H9 (cell line): ENCODE results near the gene GIPC2. TPM values are rescaled to one million over a fixed set of nuclear protein-coding genes. Genes with fewer than 3 reads are reported as not detected.

Experiments
- DNase-seq: peaks from one replicate; pipeline ENCODE4 v3.0.0-alpha.2; 2017
- H2AFZ ChIP-seq: one replicate; pipeline ENCODE4 v1.6.1; 2013; ENCODE audit warnings: mild to moderate bottlenecking, low read length, control low read depth, moderate library complexity
- H2AK5ac ChIP-seq: 2 replicates; pipeline ENCODE4 v1.6.1; 2013; ENCODE audit warnings: low read length, control low read depth, mixed read lengths; ENCODE audit not compliant: insufficient read length
- H2BK120ac ChIP-seq: one replicate; pipeline ENCODE4 v1.6.1; 2013; ENCODE audit warnings: low read depth, mild to moderate bottlenecking, low read length, control low read depth, inconsistent platforms; ENCODE audit not compliant: poor library complexity, severe bottlenecking
- H2BK12ac ChIP-seq: 2 replicates; pipeline ENCODE4 v1.6.1; 2013; ENCODE audit warnings: low read length, control low read depth, mixed read lengths, low read depth; ENCODE audit not compliant: insufficient read length
- H2BK15ac ChIP-seq: 2 replicates; pipeline ENCODE4 v1.6.1; 2013; ENCODE audit warnings: low read depth, low read length, control low read depth
- H2BK20ac ChIP-seq: one replicate; pipeline ENCODE4 v1.6.1; 2013; ENCODE audit warnings: low read depth, mild to moderate bottlenecking, low read length, control low read depth, inconsistent platforms; ENCODE audit not compliant: poor library complexity, severe bottlenecking
- H2BK5ac ChIP-seq: 2 replicates; pipeline ENCODE4 v1.6.1; 2013; ENCODE audit warnings: low read length, control low read depth, mixed read lengths; ENCODE audit not compliant: insufficient read length
- H3K14ac ChIP-seq: 2 replicates; pipeline ENCODE4 v1.6.1; 2013; ENCODE audit warnings: low read length, control low read depth; ENCODE audit not compliant: insufficient read depth
- H3K18ac ChIP-seq: 2 replicates; pipeline ENCODE4 v1.6.1; 2013; ENCODE audit warnings: low read depth, mild to moderate bottlenecking, mixed read lengths, low read length, control low read depth; ENCODE audit not compliant: insufficient read length
- H3K23ac ChIP-seq: 2 replicates; pipeline ENCODE4 v1.6.1; 2013; ENCODE audit warnings: low read length, control low read depth, mixed read lengths, low read depth; ENCODE audit not compliant: insufficient read length
- H3K23me2 ChIP-seq: 2 replicates; pipeline ENCODE4 v1.6.1; 2013; ENCODE audit warnings: low read depth, mild to moderate bottlenecking, mixed read lengths, low read length, control low read depth; ENCODE audit not compliant: insufficient read length, poor library complexity, severe bottlenecking
- H3K27ac ChIP-seq: 2 replicates; pipeline ENCODE4 v1.5.1; 2013; ENCODE audit warnings: low read length, control low read depth, mixed read lengths, low read depth; ENCODE audit not compliant: insufficient read length
- H3K27me3 ChIP-seq: 2 replicates; pipeline ENCODE4 v1.6.1; 2013; ENCODE audit warnings: low read length, control low read depth, inconsistent platforms; ENCODE audit not compliant: insufficient read depth
- H3K4ac ChIP-seq: 2 replicates; pipeline ENCODE4 v1.6.1; 2013; ENCODE audit warnings: low read depth, mild to moderate bottlenecking, control low read depth, inconsistent platforms, low read length, moderate library complexity
- H3K4me1 ChIP-seq: 2 replicates; pipeline ENCODE4 v1.6.1; 2013; ENCODE audit warnings: low read length, control low read depth, inconsistent platforms; ENCODE audit not compliant: insufficient read depth
- H3K4me2 ChIP-seq: 2 replicates; pipeline ENCODE4 v1.6.1; 2013; ENCODE audit warnings: low read length, control low read depth, mixed read lengths; ENCODE audit not compliant: insufficient read length, insufficient read depth
- H3K56ac ChIP-seq: 2 replicates; pipeline ENCODE4 v1.6.1; 2013; ENCODE audit warnings: low read depth, mild to moderate bottlenecking, mixed read lengths, low read length, control low read depth; ENCODE audit not compliant: insufficient read length
- H3K79me1 ChIP-seq: 2 replicates; pipeline ENCODE4 v1.6.1; 2013; ENCODE audit warnings: low read depth, mild to moderate bottlenecking, moderate library complexity, low read length, control low read depth, inconsistent platforms; ENCODE audit not compliant: insufficient read depth, poor library complexity, severe bottlenecking
- H3K79me2 ChIP-seq: 2 replicates; pipeline ENCODE4 v1.6.1; 2013; ENCODE audit warnings: low read length, control low read depth, inconsistent platforms; ENCODE audit not compliant: insufficient read depth
- H3K9ac ChIP-seq: 2 replicates; pipeline ENCODE4 v1.6.1; 2013; ENCODE audit warnings: low read length, control low read depth, mixed read lengths; ENCODE audit not compliant: insufficient read length; ENCODE audit errors: extremely low read depth
- H3K9me3 ChIP-seq: one replicate; pipeline ENCODE4 v1.6.1; 2013; ENCODE audit warnings: low read depth, low read length, inconsistent platforms; ENCODE audit not compliant: control insufficient read depth
- H3T11ph ChIP-seq: one replicate; pipeline ENCODE4 v1.6.1; 2013; ENCODE audit warnings: mild to moderate bottlenecking, low read length, control low read depth, inconsistent platforms
- H4K20me1 ChIP-seq: one replicate; pipeline ENCODE4 v1.6.1; 2013; ENCODE audit not compliant: control insufficient read depth, insufficient read length, insufficient read depth
- H4K5ac ChIP-seq: 2 replicates; pipeline ENCODE4 v1.6.1; 2013; ENCODE audit warnings: low read depth, mild to moderate bottlenecking, mixed read lengths, low read length, control low read depth; ENCODE audit not compliant: insufficient read length
- H4K8ac ChIP-seq: replicated peaks from 2 replicates; pipeline ENCODE4 v1.6.1; 2013; ENCODE audit warnings: low read length, control low read depth, mixed read lengths, low read depth; ENCODE audit not compliant: insufficient read length
- H4K91ac ChIP-seq: 2 replicates; pipeline ENCODE4 v1.6.1; 2013; ENCODE audit warnings: low read depth, mild to moderate bottlenecking, moderate library complexity, mixed read lengths, low read length, control low read depth; ENCODE audit not compliant: insufficient read length
- H3K27ac Mint-ChIP-seq, 3 experiments: 2 replicates in 2 of 3; 3 replicates in 1 of 3; pipeline ENCODE4 v1.8.0; 2020 to 2021; ENCODE audit warnings: mixed read lengths in 3 of 3, mild to moderate bottlenecking in 1 of 3, moderate library complexity in 1 of 3
- H3K27me3 Mint-ChIP-seq: 2 replicates; pipeline ENCODE4 v1.8.0; 2021; ENCODE audit warnings: low read depth, mild to moderate bottlenecking, moderate library complexity, mixed read lengths
- H3K36me3 Mint-ChIP-seq, 3 experiments: 2 replicates in 2 of 3; 3 replicates in 1 of 3; pipeline ENCODE4 v1.8.0; 2020 to 2021; ENCODE audit warnings: low read depth in 3 of 3, mixed read lengths in 3 of 3; ENCODE audit not compliant: insufficient read depth in 1 of 3
- H3K4me1 Mint-ChIP-seq, 2 experiments: 2 replicates each; pipeline ENCODE4 v1.8.0; 2020; ENCODE audit warnings: mixed read lengths in 2 of 2
- H3K4me3 Mint-ChIP-seq, 2 experiments: 2 replicates in 1 of 2; 3 replicates in 1 of 2; pipeline ENCODE4 v1.8.0; 2020 to 2021; ENCODE audit warnings: mild to moderate bottlenecking in 2 of 2, mixed read lengths in 2 of 2, moderate library complexity in 1 of 2
- H3K9me3 Mint-ChIP-seq, 2 experiments: 2 replicates in 1 of 2; 3 replicates in 1 of 2; pipeline ENCODE4 v1.8.0; 2020; ENCODE audit warnings: mild to moderate bottlenecking in 2 of 2, mixed read lengths in 2 of 2, moderate library complexity in 1 of 2
- total RNA-seq: library from RNA; stranded (reverse); gene quantifications from 2 replicates; pipeline ENCODE4 v1.2.1, GENCODE V29; 2021
- TF ChIP-seq, protein P1 (sequence below): fragments of 200-600 bp; sonication (generic); conservative IDR thresholded peaks from 3 replicates; pipeline ENCODE4 v1.8.0; 2021; ENCODE audit warnings: antibody characterized with exemption, mild to moderate bottlenecking

Gene GIPC2
- total RNA-seq, 1 experiment from 2014 or later, result 0.85 TPM

DNA sequence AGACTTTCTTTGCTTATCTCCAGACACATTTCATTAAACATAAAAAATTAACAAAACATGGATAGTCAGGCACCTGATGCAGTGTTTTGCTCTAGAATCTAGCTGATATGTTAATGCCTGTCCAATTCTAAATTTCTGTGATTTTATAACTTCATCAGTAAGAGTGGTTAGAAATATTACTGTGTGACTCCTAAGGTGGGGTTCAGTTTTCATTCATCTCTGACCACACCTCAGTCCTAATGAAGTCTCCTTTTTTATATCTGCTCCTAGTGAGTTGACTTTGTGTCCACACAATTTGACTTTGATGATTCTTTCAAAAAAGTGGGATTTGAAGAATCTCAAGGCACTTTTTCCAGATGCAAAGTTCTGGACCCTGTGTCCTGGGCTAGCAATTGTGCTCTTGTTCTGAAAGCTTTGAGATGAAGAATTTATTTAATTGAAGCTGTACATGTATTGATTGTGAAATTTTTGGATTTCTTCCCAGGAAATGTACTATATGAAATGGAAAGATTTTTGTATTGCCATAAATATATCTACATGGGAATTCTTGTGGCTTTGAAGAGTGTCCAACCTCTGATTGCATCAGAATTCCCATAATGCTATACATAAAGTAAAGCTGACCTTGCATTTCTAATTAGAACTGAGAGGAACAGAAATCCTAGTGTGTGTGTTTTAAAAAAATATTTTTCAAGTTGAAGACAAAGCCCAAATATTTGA lies 111.2 kb downstream of the GIPC2 start:
- Mint-ChIP-seq H3K27ac (no peak overlapping the region), H3K4me1 (peaks cover 10 to 18% of the 10 kb centered on the region in 2 experiments), H3K4me3 (no peak overlapping the region), H3K36me3 (peaks cover 0 to 5% (median 3%) of the 10 kb centered on the region in 3 experiments; a peak in 4 of 7 replicates), H3K27me3 (peaks cover 11% of the 10 kb centered on the region), H3K9me3 (peaks cover 2 to 3% of the 10 kb centered on the region in 2 experiments; a peak in 3 of 5 replicates)
- Histone ChIP-seq H3K56ac (no peak overlapping the region), H3K9me3 (no peaks in the 10 kb centered on the region), H3K4me2 (no peak overlapping the region), H4K5ac (no peak overlapping the region), H4K91ac (no peak overlapping the region), H3K4ac (no peak overlapping the region), H4K8ac (no peak overlapping the region), H3K79me1 (no peaks in the 10 kb centered on the region), H4K20me1 (no peaks in the 10 kb centered on the region), H3K27ac (no peak overlapping the region), H2BK120ac (no peak overlapping the region), H3K27me3 (no peaks in the 10 kb centered on the region), H3K23me2 (no peaks in the 10 kb centered on the region), H2BK15ac (no peak overlapping the region), H3K79me2 (no peaks in the 10 kb centered on the region), H2AK5ac (no peak overlapping the region), H3K14ac (no peak overlapping the region), H2BK5ac (no peak overlapping the region), H3K23ac (no peak overlapping the region), H2AFZ (no peak overlapping the region), H2BK12ac (no peak overlapping the region), H3K18ac (no peak overlapping the region), H2BK20ac (no peak overlapping the region), H3T11ph (no peak overlapping the region), H3K9ac (no peak overlapping the region), H3K4me1 (peaks cover 2% of the 10 kb centered on the region; the same call in 1 of the 2 replicates)
- no peak for DNase-seq
- TF ChIP-seq, protein P1, sequence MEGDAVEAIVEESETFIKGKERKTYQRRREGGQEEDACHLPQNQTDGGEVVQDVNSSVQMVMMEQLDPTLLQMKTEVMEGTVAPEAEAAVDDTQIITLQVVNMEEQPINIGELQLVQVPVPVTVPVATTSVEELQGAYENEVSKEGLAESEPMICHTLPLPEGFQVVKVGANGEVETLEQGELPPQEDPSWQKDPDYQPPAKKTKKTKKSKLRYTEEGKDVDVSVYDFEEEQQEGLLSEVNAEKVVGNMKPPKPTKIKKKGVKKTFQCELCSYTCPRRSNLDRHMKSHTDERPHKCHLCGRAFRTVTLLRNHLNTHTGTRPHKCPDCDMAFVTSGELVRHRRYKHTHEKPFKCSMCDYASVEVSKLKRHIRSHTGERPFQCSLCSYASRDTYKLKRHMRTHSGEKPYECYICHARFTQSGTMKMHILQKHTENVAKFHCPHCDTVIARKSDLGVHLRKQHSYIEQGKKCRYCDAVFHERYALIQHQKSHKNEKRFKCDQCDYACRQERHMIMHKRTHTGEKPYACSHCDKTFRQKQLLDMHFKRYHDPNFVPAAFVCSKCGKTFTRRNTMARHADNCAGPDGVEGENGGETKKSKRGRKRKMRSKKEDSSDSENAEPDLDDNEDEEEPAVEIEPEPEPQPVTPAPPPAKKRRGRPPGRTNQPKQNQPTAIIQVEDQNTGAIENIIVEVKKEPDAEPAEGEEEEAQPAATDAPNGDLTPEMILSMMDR, result no peak
